PC-9 (cell line): Measurements from ENCODE around the gene PRLH. TPM values are rescaled to one million over a fixed set of nuclear protein-coding genes. Genes with fewer than 3 reads are reported as not detected.

Source experiments
- BruUV-seq: library from RNA; stranded (reverse); fragments of 400-500 nt; replicated peaks from 2 replicates; lab custom pipeline; 2021; lab: Mats Ljungman, UMichigan
- CTCF ChIA-PET: fragments of 300-600 bp; sonication (Branson Sonifier 250); formaldehyde crosslinking; loops from one replicate; lab custom pipeline; 2022; ENCODE audit warnings: antibody characterized with exemption; lab: Charles Lee
- POLR2A ChIA-PET: fragments of 300-600 bp; sonication (Branson Sonifier 250); formaldehyde crosslinking; loops from one replicate; lab custom pipeline; 2022; ENCODE audit warnings: antibody characterized with exemption; ENCODE audit not compliant: unreplicated experiment; lab: Charles Lee
- DNase-seq, 2 experiments: peaks; one replicate each; pipeline versions ENCODE4 v3.0.0 to v3.0.0-alpha.2; 2015 to 2022; ENCODE audit warnings: mixed read lengths in 1 of 2
- H2AFZ ChIP-seq: fragments of 200-600 bp; sonication (generic); 2 replicates; pipeline ENCODE4 v1.8.1; 2017; ENCODE audit warnings: antibody characterized with exemption
- H3F3A ChIP-seq: fragments of 200-600 bp; sonication (generic); 2 replicates; pipeline ENCODE4 v1.8.1; 2017; ENCODE audit warnings: antibody characterized with exemption, mild to moderate bottlenecking, low read depth; ENCODE audit not compliant: insufficient read depth
- H3K27ac ChIP-seq: fragments of 200-600 bp; sonication (generic); 2 replicates; pipeline ENCODE4 v1.6.1; 2016; ENCODE audit warnings: mixed run types
- H3K27me3 ChIP-seq: fragments of 200-600 bp; sonication (generic); 2 replicates; pipeline ENCODE4 v1.6.1; 2016; ENCODE audit warnings: low read depth, mixed run types; ENCODE audit not compliant: insufficient read depth
- H3K36me3 ChIP-seq: fragments of 200-600 bp; sonication (generic); 2 replicates; pipeline ENCODE4 v1.6.1; 2016; ENCODE audit warnings: low read depth, mixed run types
- H3K4me1 ChIP-seq: fragments of 200-600 bp; sonication (generic); replicated peaks from 2 replicates; pipeline ENCODE4 v1.6.1; 2016; ENCODE audit warnings: mixed run types; ENCODE audit not compliant: insufficient read depth
- H3K4me2 ChIP-seq: fragments of 200-600 bp; sonication (generic); 2 replicates; pipeline ENCODE4 v1.6.1; 2017; ENCODE audit warnings: mixed run types
- H3K4me3 ChIP-seq: fragments of 200-600 bp; sonication (generic); 2 replicates; pipeline ENCODE4 v1.6.1; 2016; ENCODE audit warnings: mixed run types
- H3K79me2 ChIP-seq: fragments of 200-600 bp; sonication (generic); 2 replicates; pipeline ENCODE4 v1.6.1; 2017; ENCODE audit warnings: low read depth, mixed run types
- H3K9me2 ChIP-seq: fragments of 200-600 bp; sonication (generic); 2 replicates; pipeline ENCODE4 v1.8.1; 2017; ENCODE audit warnings: mild to moderate bottlenecking; ENCODE audit not compliant: insufficient read depth
- H3K9me3 ChIP-seq: fragments of 200-600 bp; sonication (generic); 2 replicates; pipeline ENCODE4 v1.8.1; 2016; ENCODE audit warnings: low read depth; ENCODE audit not compliant: insufficient read depth
- H4K20me1 ChIP-seq: fragments of 200-600 bp; sonication (generic); 2 replicates; pipeline ENCODE4 v1.8.1; 2017; ENCODE audit not compliant: insufficient read depth
- CTCF ChIP-seq: fragments of 200-600 bp; sonication (generic); conservative IDR thresholded peaks from 2 replicates; pipeline ENCODE4 v1.6.1; 2017; ENCODE audit warnings: mixed run types, antibody characterized with exemption, mild to moderate bottlenecking, moderate library complexity
- EZH2 ChIP-seq: fragments of 200-600 bp; sonication (generic); IDR thresholded peaks from 2 replicates; pipeline ENCODE4 v1.8.0; 2017; ENCODE audit warnings: antibody characterized with exemption, low read depth
- intact Hi-C: fragments of 100-400 bp; cut with micrococcal nuclease; formaldehyde crosslinking; loops from one replicate; pipeline ENCODE4 v1.10.0; 2022; ENCODE audit not compliant: unreplicated experiment
- total RNA-seq: library from RNA; stranded (reverse); gene quantifications from 2 replicates; pipeline ENCODE4 v1.2.3, GENCODE V29; 2021

The PRLH gene
- total RNA-seq, 1 experiment from 2014 or later: not detected

GRCh38 chr2:237552908-237553307 is 13.5 kb upstream of the PRLH start:
- Histone ChIP-seq H3K9me2 (no peaks in the 10 kb centered on the region), H4K20me1 (peaks cover 4% of the 10 kb centered on the region; the same call in 1 of the 2 replicates), H3K9me3 (peaks cover 10% of the 10 kb centered on the region; the same call in 1 of the 2 replicates), H3K36me3 (peaks cover 60% of the 10 kb centered on the region), H2AFZ (no peak overlapping the region), H3K4me3 (no peak overlapping the region), H3K79me2 (no peaks in the 10 kb centered on the region), H3K4me2 (no peak overlapping the region), H3K27ac (no peak overlapping the region), H3F3A (peaks cover 71% of the 10 kb centered on the region), H3K4me1 (no peaks in the 10 kb centered on the region), H3K27me3 (no peaks in the 10 kb centered on the region)
- no TSS peak for BruUV-seq
- no peak for DNase-seq
- CTCF ChIA-PET: no interaction called here
- POLR2A ChIA-PET: no interaction called here
- intact Hi-C loops: no loop called here
- TF ChIP-seq EZH2 (no peak), CTCF (no peak)

GRCh38 chr2:237553948-237554347 is 12.4 kb upstream of the PRLH start:
- H3K4me1 ChIP-seq: no peaks in the 10 kb centered on the region
- H2AFZ ChIP-seq: no peak overlapping the region
- H3K27me3 ChIP-seq: no peaks in the 10 kb centered on the region
- peaks cover 10% of the 10 kb centered on the region; the same call in 1 of the 2 replicates for H3K9me3 ChIP-seq
- peaks cover 60% of the 10 kb centered on the region for H3F3A ChIP-seq
- no peak for TF ChIP-seq EZH2
- TF ChIP-seq CTCF: no peak
- peaks cover 4% of the 10 kb centered on the region; the same call in 1 of the 2 replicates for H4K20me1 ChIP-seq
- no TSS peak for BruUV-seq
- no peak overlapping the region for H3K27ac ChIP-seq
- POLR2A ChIA-PET: interaction anchor here (0.7 kb wide), 1 partner anchor 507 kb away, joined by 7 read pairs; the partner anchor contains the start of gene SCLY
- no peak overlapping the region for H3K4me3 ChIP-seq
- DNase-seq: no peak
- H3K4me2 ChIP-seq: no peak overlapping the region
- H3K36me3 ChIP-seq: peaks cover 58% of the 10 kb centered on the region
- intact Hi-C loops: no loop called here
- no peaks in the 10 kb centered on the region for H3K79me2 ChIP-seq
- H3K9me2 ChIP-seq: no peaks in the 10 kb centered on the region
- CTCF ChIA-PET: no interaction called here

DNA sequence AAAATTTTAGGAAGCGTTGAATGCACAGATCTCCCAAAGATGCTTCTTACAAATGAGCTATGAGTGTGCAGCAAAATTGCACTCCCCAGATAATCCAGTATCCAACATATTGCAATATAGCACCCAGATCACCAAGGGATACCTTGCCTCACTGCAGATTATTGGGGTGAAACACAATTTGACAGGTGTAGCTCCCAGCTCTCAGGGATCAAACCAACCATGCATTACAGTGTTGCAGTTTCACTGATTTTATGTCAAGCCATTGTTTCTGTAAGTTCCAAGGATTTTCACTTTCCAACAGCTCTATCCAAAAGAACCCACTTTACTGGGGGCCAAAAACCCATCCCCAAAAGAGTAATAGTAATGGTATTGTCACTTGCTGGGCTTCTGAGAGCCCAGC is 10.8 kb upstream of the PRLH start:
- Histone ChIP-seq H3K36me3 (peaks cover 56% of the 10 kb centered on the region), H3K9me3 (peaks cover 10% of the 10 kb centered on the region; the same call in 1 of the 2 replicates), H3K4me3 (no peak overlapping the region), H3K4me2 (no peak overlapping the region), H3K79me2 (no peaks in the 10 kb centered on the region), H3K9me2 (no peaks in the 10 kb centered on the region), H2AFZ (no peak overlapping the region), H3K27ac (no peak overlapping the region), H3K4me1 (no peaks in the 10 kb centered on the region), H3K27me3 (no peaks in the 10 kb centered on the region), H4K20me1 (peaks cover 4% of the 10 kb centered on the region; the same call in 1 of the 2 replicates), H3F3A (peaks cover 55% of the 10 kb centered on the region)
- POLR2A ChIA-PET: interaction anchor here (0.6 kb wide), 1 partner anchor 31 kb away, joined by 5 read pairs; no protein-coding TSS in a partner anchor
- CTCF ChIA-PET: interaction anchor here (0.6 to 1.0 kb wide), 2 partner anchors 16 to 394 kb away, joined by 4 to 10 read pairs; no protein-coding TSS in a partner anchor
- DNase-seq: no peak
- intact Hi-C loops: no loop called here
- TF ChIP-seq EZH2 (no peak), CTCF (no peak)
- BruUV-seq: no TSS peak
